SK-N-DZ (cell line): ENCODE results near the gene ZNF132.
"Not testable (repeated sequence)": the region's sequence is repeated elsewhere in the genome, so short reads cannot be mapped to it uniquely, and the experiment has no call there.

Experiments used
- DNase-seq: peaks from one replicate; pipeline ENCODE4 v3.0.0-alpha.2; 2015; ENCODE audit warnings: low spot score

The ZNF132 gene

GRCh38 chr19:58408152-58409009 is 31.6 kb downstream of the ZNF132 start, which contains the start of gene ZNF584:
TSS of gene ZNF584 (plus strand) at chr19:58408649. CDS start at chr19:58409148, 499 bp downstream.
- DNase-seq: peak; percentile 89

GRCh38 chr19:58407658-58408151 is 32.2 kb downstream of the ZNF132 start:
- DNase-seq: no peak

GRCh38 chr19:58406818-58407657 is 32.9 kb downstream of the ZNF132 start:
- DNase-seq: no peak

- DNase-seq: not testable (repeated sequence)
Observed at GRCh38 chr19:58403920-58404478, 36.0 kb downstream of the ZNF132 start.

- no peak for DNase-seq
Observed at GRCh38 chr19:58401840-58402421, 38.0 kb downstream of the ZNF132 start.

GRCh38 chr19:58400916-58401839 is 38.8 kb downstream of the ZNF132 start:
- peak; percentile 97 for DNase-seq

GRCh38 chr19:58400316-58400915 is 39.5 kb downstream of the ZNF132 start:
- DNase-seq: no peak

GRCh38 chr19:58399903-58400302 is 40.0 kb downstream of the ZNF132 start:
- DNase-seq: no peak

- DNase-seq: no peak
Observed at GRCh38 chr19:58398545-58398944, 41.4 kb downstream of the ZNF132 start.

GRCh38 chr19:58398087-58398486 is 41.9 kb downstream of the ZNF132 start:
- no peak for DNase-seq

- DNase-seq: no peak
Observed at GRCh38 chr19:58397533-58398037, 42.4 kb downstream of the ZNF132 start.

- DNase-seq: no peak
Observed at GRCh38 chr19:58396691-58397532, 43.0 kb downstream of the ZNF132 start.

- no peak for DNase-seq
Observed at GRCh38 chr19:58395979-58396627, 43.9 kb downstream of the ZNF132 start.

- DNase-seq: no peak
Observed at GRCh38 chr19:58395220-58395978, 44.6 kb downstream of the ZNF132 start, which contains the start of gene RNF225. TSS of gene RNF225 (plus strand) at chr19:58395656. CDS start at chr19:58396090, 434 bp downstream.

- DNase-seq: no peak
Observed at GRCh38 chr19:58394821-58395219, 45.1 kb downstream of the ZNF132 start.

- no peak for DNase-seq
Observed at GRCh38 chr19:58393725-58394033, 46.3 kb downstream of the ZNF132 start.

GRCh38 chr19:58392945-58393724 is 46.8 kb downstream of the ZNF132 start:
- no peak for DNase-seq
